GM12878 (cell line): ENCODE results near the gene TGFBI. TPM values are rescaled to one million over a fixed set of nuclear protein-coding genes. Genes with fewer than 3 reads are reported as not detected.

Experiments used
- ATAC-seq: fragments of 200-7000 bp; cut with Tn5 transposase; 3 replicates; pipeline ENCODE4 v1.9.1; 2020; ENCODE audit warnings: mild to moderate bottlenecking, moderate library complexity
- BruUV-seq: library from RNA; stranded (reverse); fragments of 400-500 nt; replicated peaks from 2 replicates; lab custom pipeline; 2021; lab: Mats Ljungman, UMichigan
- CTCF ChIA-PET: fragments of 300-600 bp; sonication (Branson Sonifier 250); formaldehyde crosslinking; extraction: SDS; loops from one replicate; lab custom pipeline; 2021; ENCODE audit warnings: inconsistent platforms; lab: Yijun Ruan, JAX
- POLR2A ChIA-PET: fragments of 350-600 bp; formaldehyde crosslinking; extraction: SDS; loops from one replicate; lab custom pipeline; 2021; ENCODE audit warnings: inconsistent platforms; lab: Charles Lee
- RAD21 ChIA-PET: fragments of 300-600 bp; sonication (Branson Sonifier 250); formaldehyde crosslinking; loops from one replicate; lab custom pipeline; 2023; ENCODE audit warnings: antibody characterized with exemption; ENCODE audit not compliant: unreplicated experiment; lab: Charles Lee
- SMC1A ChIA-PET: fragments of 300-600 bp; sonication (Branson Sonifier 250); formaldehyde crosslinking; loops from one replicate; lab custom pipeline; 2023; ENCODE audit not compliant: unreplicated experiment, uncharacterized antibody; lab: Charles Lee
- DNase-seq: peaks from one replicate; pipeline ENCODE4 v3.0.0-alpha.2; 2011; ENCODE audit warnings: low read depth, low spot score
- FAIRE-seq: peaks from 3 replicates; lab custom pipeline; 2011; peaks lifted over from hg19 to GRCh38; lab: Jason Lieb, UNC
- H2AFZ ChIP-seq: 2 replicates; pipeline ENCODE4 v1.6.0; 2011; ENCODE audit warnings: low read depth, low read length, control low read depth; ENCODE audit not compliant: control insufficient read depth
- H3K27ac ChIP-seq: 2 replicates; pipeline ENCODE4 v1.5.1; 2011; ENCODE audit warnings: control low read depth; ENCODE audit not compliant: control insufficient read depth, insufficient read depth
- H3K27me3 ChIP-seq, 2 experiments: replicated peaks in 1 of 2; 2 replicates each; pipeline versions ENCODE4 v1.6.0 to v1.6.1; 2011; ENCODE audit warnings: low read length in 1 of 2; ENCODE audit not compliant: control insufficient read depth in 2 of 2, insufficient read depth in 2 of 2
- H3K36me3 ChIP-seq, 2 experiments: 2 replicates each; pipeline ENCODE4 v1.5.1; 2011; ENCODE audit warnings: low read length in 1 of 2; ENCODE audit not compliant: control insufficient read depth in 2 of 2, insufficient read depth in 2 of 2
- H3K4me1 ChIP-seq: 2 replicates; pipeline ENCODE4 v1.6.1; 2011; ENCODE audit warnings: mild to moderate bottlenecking, low read length, moderate library complexity, mixed read lengths; ENCODE audit not compliant: control insufficient read depth, insufficient read depth
- H3K4me2 ChIP-seq: 2 replicates; pipeline ENCODE4 v1.6.0; 2011; ENCODE audit warnings: control low read depth; ENCODE audit not compliant: control insufficient read depth, insufficient read depth
- H3K4me3 ChIP-seq: fragments of 200-600 bp; sonication (generic); 2 replicates; pipeline ENCODE4 v1.5.1; 2016
- H3K79me2 ChIP-seq: 2 replicates; pipeline ENCODE4 v1.6.0; 2011; ENCODE audit warnings: low read length; ENCODE audit not compliant: control insufficient read depth, insufficient read depth
- H3K9ac ChIP-seq: 2 replicates; pipeline ENCODE4 v1.8.0; 2011; ENCODE audit warnings: low read length, control low read depth, mixed read lengths; ENCODE audit not compliant: control insufficient read depth, insufficient read depth
- H3K9me3 ChIP-seq: replicated peaks from 3 replicates; pipeline ENCODE4 v1.5.1; 2011; ENCODE audit warnings: mild to moderate bottlenecking, low read length; ENCODE audit not compliant: control insufficient read depth, insufficient read depth
- H4K20me1 ChIP-seq: 2 replicates; pipeline ENCODE4 v1.6.0; 2011; ENCODE audit not compliant: control insufficient read depth, insufficient read depth
- FOXM1 ChIP-seq: IDR thresholded peaks from 2 replicates; pipeline ENCODE4 v1.6.1; 2012; ENCODE audit warnings: low read depth, mild to moderate bottlenecking, inconsistent platforms, low read length, moderate library complexity
- IKZF1 ChIP-seq: fragments of 450-650 bp; conservative IDR thresholded peaks from 2 replicates; pipeline ENCODE4 v1.6.1; 2017; ENCODE audit warnings: antibody characterized with exemption, mild to moderate bottlenecking
- IKZF2 ChIP-seq, 2 experiments: fragments of 450-650 bp; IDR thresholded peaks; 2 replicates each; pipeline ENCODE4 v1.6.1; 2017; ENCODE audit warnings: mild to moderate bottlenecking in 2 of 2, moderate library complexity in 2 of 2
- KDM1A ChIP-seq: fragments of 200-600 bp; sonication (generic); IDR thresholded peaks from 2 replicates; pipeline ENCODE4 v1.6.1; 2016; ENCODE audit warnings: borderline replicate concordance
- MYB ChIP-seq: fragments of 150-350 bp; IDR thresholded peaks from 2 replicates; pipeline ENCODE4 v1.6.1; 2014; ENCODE audit warnings: mild to moderate bottlenecking, low read depth, low read length, borderline replicate concordance
- PAX5 ChIP-seq: IDR thresholded peaks from 2 replicates; pipeline ENCODE4 v1.6.1; 2011; ENCODE audit warnings: low read depth, low read length, borderline replicate concordance
- PML ChIP-seq: IDR thresholded peaks from 2 replicates; pipeline ENCODE4 v1.6.1; 2012; ENCODE audit warnings: low read length, inconsistent platforms
- POLR2AphosphoS5 ChIP-seq: IDR thresholded peaks from 2 replicates; pipeline ENCODE4 v1.6.1; 2011; ENCODE audit warnings: mild to moderate bottlenecking, low read length, inconsistent platforms
- TARDBP ChIP-seq: IDR thresholded peaks from 2 replicates; pipeline ENCODE4 v1.6.1; 2016; ENCODE audit warnings: borderline replicate concordance
- TCF7 ChIP-seq: IDR thresholded peaks from 2 replicates; pipeline ENCODE4 v1.6.1; 2014; ENCODE audit warnings: antibody characterized with exemption, borderline replicate concordance
- WRNIP1 ChIP-seq: IDR thresholded peaks from 2 replicates; pipeline ENCODE4 v1.6.1; 2011; ENCODE audit warnings: low read depth, low read length, improper control_type of control experiment, borderline replicate concordance
- ZBED1 ChIP-seq: IDR thresholded peaks from 2 replicates; pipeline ENCODE4 v1.6.1; 2016; ENCODE audit warnings: borderline replicate concordance
- ZNF274 ChIP-seq: IDR thresholded peaks from one replicate; pipeline ENCODE4 v1.8.0; 2011; ENCODE audit not compliant: insufficient read length, insufficient read depth
- WGBS: methylation state at CpG from one replicate; pipeline ENCODE4 v1.1.6; 2016; ENCODE audit warnings: low lambda C conversion rate; ENCODE audit not compliant: insufficient replicate concordance, insufficient coverage; ENCODE audit errors: missing lambda C conversion rate; 5-methylcytosine and 5-hydroxymethylcytosine counted together
- in situ Hi-C: fragments of 300-500 bp; cut with MboI; formaldehyde crosslinking; loops from 9 replicates; pipeline ENCODE4 v1.14.3; 2018; ENCODE audit warnings: mixed read lengths
- intact Hi-C: fragments of 100-400 bp; cut with micrococcal nuclease; formaldehyde crosslinking; loops from one replicate; pipeline ENCODE4 v1.14.2; 2022; ENCODE audit not compliant: unreplicated experiment
- polyA plus RNA-seq, 11 experiments: library from polyadenylated mRNA; depleted of rRNA in 4 of 11; unstranded in 6 of 11; stranded (reverse) in 5 of 11; fragments of >200 nt; fragmentation: Nextera tagmentation in 4 of 11; fragmentation: Illumina TruSeq in 1 of 11; extraction: Ambion mirVana in 4 of 11; extraction: Trizol in 1 of 11; gene quantifications; 1 replicate in 1 of 11; 2 replicates in 10 of 11; pipeline versions ENCODE4 v1.2.1 to v1.2.3, GENCODE V29; 2011 to 2016; ENCODE audit warnings: inconsistent platforms in 2 of 11, missing spikeins in 2 of 11, low read depth in 1 of 11
- total RNA-seq, 4 experiments: library from RNA; depleted of rRNA in 3 of 4; stranded (reverse); fragments of >200 nt in 3 of 4; fragmentation: Illumina TruSeq in 1 of 4; extraction: Trizol in 1 of 4; gene quantifications; 2 replicates each; pipeline versions ENCODE4 v1.2.1 to v1.2.3, GENCODE V29; 2013 to 2021

The TGFBI gene
- total and polyA plus RNA-seq, 10 of the 15 experiments (the other 5 are each of a cell fraction or from before 2014, with no cell fraction given): 0.12 to 1.8 (median 0.19) TPM

DNA sequence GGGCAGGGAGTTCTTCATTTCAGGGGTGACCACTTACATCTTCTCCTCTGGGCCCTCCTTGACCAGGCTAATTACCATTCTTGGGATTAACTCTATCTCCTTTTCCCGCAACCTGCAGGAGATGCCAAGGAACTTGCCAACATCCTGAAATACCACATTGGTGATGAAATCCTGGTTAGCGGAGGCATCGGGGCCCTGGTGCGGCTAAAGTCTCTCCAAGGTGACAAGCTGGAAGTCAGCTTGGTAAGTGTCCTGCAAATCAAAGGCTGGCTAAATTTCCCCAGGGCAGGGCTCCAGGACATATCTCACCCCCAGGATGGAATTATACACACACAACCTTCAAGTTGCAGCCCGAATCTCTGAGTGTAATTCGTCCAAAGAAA is 30.2 kb downstream of the TGFBI start (continued):
- no peak for TF ChIP-seq TARDBP

DNA sequence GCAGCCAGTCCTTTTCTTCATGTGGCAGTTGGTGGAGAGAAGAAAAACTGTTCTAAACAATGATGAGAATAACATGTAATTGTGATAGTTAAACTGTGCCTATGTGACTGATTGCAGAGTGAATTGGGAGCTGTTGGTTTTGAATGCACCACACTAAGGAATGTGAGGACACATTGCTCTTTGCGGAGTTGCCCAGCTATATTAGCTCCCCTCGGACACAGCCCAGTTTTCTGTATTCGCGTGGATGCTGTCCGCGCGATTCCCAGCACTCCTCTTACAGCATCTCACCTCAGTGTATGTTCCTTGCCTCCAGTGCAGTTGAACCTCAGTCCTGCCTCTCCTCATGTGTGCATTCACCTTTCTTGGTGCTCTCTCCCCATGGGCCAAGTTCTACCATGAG is 32.2 kb downstream of the TGFBI start:
- in situ Hi-C loops: no loop called here

More for the DNA sequence above, 32.2 kb downstream of the TGFBI start:
- Histone ChIP-seq H3K79me2 (no peaks in the 10 kb centered on the region), H3K27ac (no peak overlapping the region), H3K4me3 (no peak overlapping the region), H2AFZ (no peak overlapping the region), H4K20me1 (no peaks in the 10 kb centered on the region), H3K9ac (no peak overlapping the region), H3K4me2 (no peak overlapping the region), H3K9me3 (no peaks in the 10 kb centered on the region), H3K36me3 (no peaks in the 10 kb centered on the region), H3K27me3 (no peaks in the 10 kb centered on the region; a peak in 3 of 4 replicates)
- ATAC-seq: no peak
- RAD21 ChIA-PET: no interaction called here
- CTCF ChIA-PET: interaction anchor here (0.9 to 1.1 kb wide), 2 partner anchors 83 to 709 kb away, joined by 3 read pairs; no protein-coding TSS in a partner anchor
- POLR2A ChIA-PET: no interaction called here
- WGBS: 76% methylated on average over 7 of the region's 7 CpGs
- FAIRE-seq: no peak
- intact Hi-C loops: no loop called here
- DNase-seq: no peak
- no TSS peak for BruUV-seq
- no peak for TF ChIP-seq PML
- no peak for TF ChIP-seq ZBED1
- TF ChIP-seq FOXM1: no peak
- no peak for TF ChIP-seq POLR2AphosphoS5
- no peak for TF ChIP-seq KDM1A
- no peak for TF ChIP-seq PAX5
- TF ChIP-seq WRNIP1: no peak
- no peak for TF ChIP-seq ZNF274
- no peak for TF ChIP-seq TCF7
- no peak for TF ChIP-seq MYB
- TF ChIP-seq IKZF1: no peak
- TF ChIP-seq IKZF2 (IDR thresholded peaks at IDR 0.05): no peak
- TF ChIP-seq, all 136 proteins: peak for 0
- H3K4me1 ChIP-seq: no peaks in the 10 kb centered on the region
- SMC1A ChIA-PET: interaction anchor here (1.0 to 1.5 kb wide), 2 partner anchors 21 to 63 kb away, joined by 3 to 4 read pairs; no protein-coding TSS in a partner anchor
